ACC112 (cell line): ENCODE data around the gene NHSL1.

Experiments used
- H2AFZ ChIP-seq: fragments of 200-600 bp; sonication (generic); one replicate; pipeline ENCODE4 v1.6.0; 2017; ENCODE audit warnings: antibody characterized with exemption, low read length; ENCODE audit not compliant: unreplicated experiment
- H3K27ac ChIP-seq: fragments of 200-600 bp; sonication (generic); 2 replicates; pipeline ENCODE4 v1.5.1; 2014; ENCODE audit warnings: low read depth, mild to moderate bottlenecking, antibody characterized with exemption, low read length, moderate library complexity
- H3K27me3 ChIP-seq: fragments of 200-600 bp; sonication (generic); 2 replicates; pipeline ENCODE4 v1.6.1; 2014; ENCODE audit warnings: mild to moderate bottlenecking, antibody characterized with exemption, low read length, moderate library complexity, mixed read lengths; ENCODE audit not compliant: insufficient read depth
- H3K36me3 ChIP-seq: fragments of 200-600 bp; sonication (generic); 2 replicates; pipeline ENCODE4 v1.6.1; 2016; ENCODE audit warnings: mild to moderate bottlenecking, antibody characterized with exemption, low read length, moderate library complexity, mixed read lengths; ENCODE audit not compliant: insufficient read depth
- H3K4me1 ChIP-seq: fragments of 200-600 bp; sonication (generic); one replicate; pipeline ENCODE4 v1.6.1; 2016; ENCODE audit warnings: low read length, mixed read lengths; ENCODE audit not compliant: insufficient read depth, unreplicated experiment, control insufficient read depth
- H3K4me3 ChIP-seq: fragments of 200-600 bp; sonication (generic); 2 replicates; pipeline ENCODE4 v1.5.1; 2014; ENCODE audit warnings: mild to moderate bottlenecking, low read depth, low read length
- H3K79me2 ChIP-seq: fragments of 200-600 bp; sonication (generic); one replicate; pipeline ENCODE4 v1.6.0; 2016; ENCODE audit warnings: low read length; ENCODE audit not compliant: control insufficient read depth, unreplicated experiment, insufficient read depth

Gene NHSL1

GRCh38 chr6:138442663-138443062 is 56.6 kb downstream of the NHSL1 start:
- no peak overlapping the region for H2AFZ ChIP-seq
- H3K27ac ChIP-seq, result no peak overlapping the region
- no peaks in the 10 kb centered on the region for H3K79me2 ChIP-seq
- no peaks in the 10 kb centered on the region for H3K4me1 ChIP-seq
- H3K4me3 ChIP-seq, result no peak overlapping the region
- H3K36me3 ChIP-seq, result peaks cover 7% of the 10 kb centered on the region
- no peaks in the 10 kb centered on the region for H3K27me3 ChIP-seq

GRCh38 chr6:138441965-138442364 is 57.3 kb downstream of the NHSL1 start:
- H2AFZ ChIP-seq, result no peak overlapping the region
- no peak overlapping the region for H3K27ac ChIP-seq
- H3K79me2 ChIP-seq, result no peaks in the 10 kb centered on the region
- H3K4me1 ChIP-seq, result no peaks in the 10 kb centered on the region
- H3K4me3 ChIP-seq, result no peak overlapping the region
- peaks cover 7% of the 10 kb centered on the region for H3K36me3 ChIP-seq
- H3K27me3 ChIP-seq, result no peaks in the 10 kb centered on the region

GRCh38 chr6:138440758-138441357 is 58.4 kb downstream of the NHSL1 start:
- no peaks in the 10 kb centered on the region for H3K79me2 ChIP-seq
- no peak overlapping the region for H3K27ac ChIP-seq
- H3K36me3 ChIP-seq, result peaks cover 7% of the 10 kb centered on the region
- H3K4me1 ChIP-seq, result no peaks in the 10 kb centered on the region
- no peak overlapping the region for H2AFZ ChIP-seq
- H3K4me3 ChIP-seq, result no peak overlapping the region
- no peaks in the 10 kb centered on the region for H3K27me3 ChIP-seq

- Histone ChIP-seq H3K27ac (no peak overlapping the region), H3K79me2 (no peaks in the 10 kb centered on the region), H3K27me3 (no peaks in the 10 kb centered on the region), H3K36me3 (peaks cover 7% of the 10 kb centered on the region), H3K4me3 (no peak overlapping the region), H3K4me1 (no peaks in the 10 kb centered on the region), H2AFZ (no peak overlapping the region)
Observed at GRCh38 chr6:138440296-138440695, 59.0 kb downstream of the NHSL1 start.

GRCh38 chr6:138439546-138439945 is 59.7 kb downstream of the NHSL1 start:
- no peak overlapping the region for H3K27ac ChIP-seq
- peaks cover 7% of the 10 kb centered on the region for H3K36me3 ChIP-seq

GRCh38 chr6:138434925-138435324 is 64.4 kb downstream of the NHSL1 start:
- Histone ChIP-seq H3K79me2 (no peaks in the 10 kb centered on the region), H2AFZ (no peak overlapping the region), H3K36me3 (no peaks in the 10 kb centered on the region; the same call in 1 of the 2 replicates), H3K27me3 (no peaks in the 10 kb centered on the region), H3K4me1 (no peaks in the 10 kb centered on the region), H3K27ac (no peak overlapping the region), H3K4me3 (no peak overlapping the region)

More at GRCh38 chr6:138439546-138439945, 59.7 kb downstream of the NHSL1 start:
- H3K79me2 ChIP-seq, result no peaks in the 10 kb centered on the region
- H3K4me3 ChIP-seq, result no peak overlapping the region
- no peaks in the 10 kb centered on the region for H3K4me1 ChIP-seq
- H3K27me3 ChIP-seq, result no peaks in the 10 kb centered on the region
- H2AFZ ChIP-seq, result no peak overlapping the region

- no peaks in the 10 kb centered on the region for H3K36me3 ChIP-seq
- H3K4me1 ChIP-seq, result no peaks in the 10 kb centered on the region
- no peaks in the 10 kb centered on the region for H3K27me3 ChIP-seq
- H3K79me2 ChIP-seq, result no peaks in the 10 kb centered on the region
- H3K27ac ChIP-seq, result no peak overlapping the region
- H3K4me3 ChIP-seq, result no peak overlapping the region
- no peak overlapping the region for H2AFZ ChIP-seq
Observed at GRCh38 chr6:138434096-138434495, 65.2 kb downstream of the NHSL1 start.

- no peak overlapping the region for H3K27ac ChIP-seq
- H2AFZ ChIP-seq, result no peak overlapping the region
- H3K79me2 ChIP-seq, result no peaks in the 10 kb centered on the region
- H3K4me3 ChIP-seq, result no peak overlapping the region
- no peaks in the 10 kb centered on the region for H3K36me3 ChIP-seq
- no peaks in the 10 kb centered on the region for H3K4me1 ChIP-seq
- no peaks in the 10 kb centered on the region for H3K27me3 ChIP-seq
Observed at GRCh38 chr6:138432063-138432356, 67.3 kb downstream of the NHSL1 start.

GRCh38 chr6:138431256-138432062 is 67.8 kb downstream of the NHSL1 start:
- Histone ChIP-seq H3K4me1 (no peaks in the 10 kb centered on the region), H3K27me3 (no peaks in the 10 kb centered on the region), H3K4me3 (no peak overlapping the region), H3K79me2 (no peaks in the 10 kb centered on the region), H3K36me3 (no peaks in the 10 kb centered on the region), H2AFZ (no peak overlapping the region), H3K27ac (no peak overlapping the region)

- Histone ChIP-seq H3K79me2 (no peaks in the 10 kb centered on the region), H3K4me3 (no peak overlapping the region), H3K4me1 (no peaks in the 10 kb centered on the region), H2AFZ (no peak overlapping the region), H3K27me3 (no peaks in the 10 kb centered on the region), H3K36me3 (no peaks in the 10 kb centered on the region), H3K27ac (no peak overlapping the region)
Observed at GRCh38 chr6:138430361-138431145, 68.7 kb downstream of the NHSL1 start.
